ENCODE results near the gene MRFAP1L1. TPM values are rescaled to one million over a fixed set of nuclear protein-coding genes. Genes with fewer than 3 reads are reported as not detected.

MRFAP1L1 gene
- total RNA-seq, 2 donors from 2014 or later = 65.2 to 81.9 TPM

DNA sequence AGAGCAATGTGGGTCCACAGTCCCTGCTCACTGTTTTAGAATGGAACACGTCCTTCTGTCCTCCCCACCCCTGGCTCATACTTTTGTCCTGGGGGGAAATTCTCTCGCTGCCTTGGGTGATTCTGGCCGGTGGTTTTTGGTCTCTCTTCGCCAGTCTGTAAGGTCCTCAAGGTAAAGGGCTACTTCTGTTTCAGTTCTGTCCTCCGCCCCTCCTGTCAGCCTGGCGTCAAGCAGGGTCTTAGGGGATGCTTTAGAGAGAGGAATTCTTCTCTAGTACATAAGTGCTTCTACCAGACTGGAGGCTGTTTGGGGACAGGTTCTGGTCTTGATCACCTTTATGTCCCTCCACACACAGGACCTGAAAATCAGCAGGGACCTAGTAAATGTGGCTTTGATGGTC, 617 bp upstream of the MRFAP1L1 start:
- intact Hi-C loops (cut with DNase I) = loop anchor here (10.0 kb wide), 1 partner anchor 275 kb away; no protein-coding TSS in a partner anchor
- Histone ChIP-seq H3K36me3 (no peaks in the 10 kb centered on the region), H3K27ac (peak overlapping the region; percentile 86), H3K4me3 (peak overlapping the region; percentile 69), H3K27me3 (replicated peaks; ENCODE audit: insufficient read depth) (no peaks in the 10 kb centered on the region), H3K4me1 (replicated peaks) (no peaks in the 10 kb centered on the region), H3K9me3 (no peaks in the 10 kb centered on the region)
- WGBS = 5% methylated on average over 6 of the region's 6 CpGs
- TF ChIP-seq POLR2A (IDR thresholded peaks at IDR 0.05) (no peak), CTCF (IDR thresholded peaks at IDR 0.05) (no peak), POLR2AphosphoS5 (IDR thresholded peaks at IDR 0.05) (no peak)
- DNase-seq (ENCODE audit: low spot score) = no peak

DNA sequence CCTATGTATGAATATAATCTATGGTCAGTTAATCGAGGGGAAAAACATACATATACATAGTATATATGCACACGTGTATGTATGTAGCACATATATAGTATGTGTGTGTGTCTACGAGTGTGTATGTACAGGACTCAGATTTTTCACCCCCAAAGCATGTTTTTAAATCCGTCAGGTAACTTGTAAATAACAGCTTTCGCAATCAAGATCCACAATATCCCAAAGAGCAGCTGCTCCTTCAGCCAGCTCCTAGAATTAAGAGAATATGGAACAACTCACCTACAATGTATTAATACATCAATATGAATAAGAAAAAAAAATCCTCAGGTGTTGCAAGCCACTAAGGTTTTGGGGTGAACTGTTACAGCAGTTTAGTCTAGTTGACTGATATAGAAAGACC, 3.5 kb downstream of the MRFAP1L1 start:
- 89% methylated on average over 5 of the region's 5 CpGs for WGBS
- TF ChIP-seq POLR2AphosphoS5 (IDR thresholded peaks at IDR 0.05) = no peak
- TF ChIP-seq CTCF (IDR thresholded peaks at IDR 0.05) = no peak
- TF ChIP-seq POLR2A (IDR thresholded peaks at IDR 0.05) = no peak
- Histone ChIP-seq H3K9me3 (no peaks in the 10 kb centered on the region), H3K36me3 (no peaks in the 10 kb centered on the region), H3K4me3 (no peak overlapping the region), H3K27ac (no peak overlapping the region), H3K27me3 (replicated peaks; ENCODE audit: insufficient read depth) (no peaks in the 10 kb centered on the region), H3K4me1 (replicated peaks) (no peaks in the 10 kb centered on the region)
- no peak for DNase-seq (ENCODE audit: low spot score)
- intact Hi-C loops (cut with DNase I) = loop anchor here (5.0 kb wide), 1 partner anchor 34 kb away; a partner anchor contains a TSS

GRCh38 chr4:6705646-6706045, 4.0 kb downstream of the MRFAP1L1 start:
- H3K4me3 ChIP-seq = no peak overlapping the region
- H3K27ac ChIP-seq = no peak overlapping the region
- no peaks in the 10 kb centered on the region for H3K27me3 ChIP-seq (replicated peaks; ENCODE audit: insufficient read depth)
- H3K9me3 ChIP-seq = no peaks in the 10 kb centered on the region
- TF ChIP-seq POLR2AphosphoS5 (IDR thresholded peaks at IDR 0.05) = no peak
- no peak for TF ChIP-seq CTCF (IDR thresholded peaks at IDR 0.05)
- TF ChIP-seq POLR2A (IDR thresholded peaks at IDR 0.05) = no peak
- H3K36me3 ChIP-seq = no peaks in the 10 kb centered on the region
- WGBS = 98% methylated on average over 2 of the region's 2 CpGs
- intact Hi-C loops (cut with DNase I) = loop anchor here (5.0 kb wide), 1 partner anchor 33 kb away; a partner anchor contains a TSS
- no peak for DNase-seq (ENCODE audit: low spot score)
- H3K4me1 ChIP-seq (replicated peaks) = no peaks in the 10 kb centered on the region

DNA sequence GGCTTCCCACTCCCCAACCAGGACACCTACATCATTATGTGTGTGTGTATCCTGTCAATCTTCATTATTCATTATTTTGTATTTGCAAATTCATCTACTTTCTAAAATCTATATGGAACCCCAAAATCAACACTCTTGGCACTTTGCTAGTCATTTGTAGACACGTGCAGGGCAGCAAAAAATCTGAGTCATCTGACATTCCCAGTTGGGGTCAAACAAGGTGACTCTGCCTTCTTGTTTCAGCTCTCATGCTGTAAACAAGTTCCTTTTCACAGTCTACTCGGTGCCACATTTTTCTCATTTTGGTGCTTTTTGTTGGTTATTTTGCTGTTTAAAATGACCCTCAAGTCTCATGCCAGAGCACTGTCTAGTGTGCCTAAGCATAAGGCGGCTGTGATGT, 5.9 kb downstream of the MRFAP1L1 start:
- Histone ChIP-seq H3K36me3 (no peaks in the 10 kb centered on the region), H3K4me3 (no peak overlapping the region), H3K27me3 (replicated peaks; ENCODE audit: insufficient read depth) (no peaks in the 10 kb centered on the region), H3K9me3 (no peaks in the 10 kb centered on the region), H3K4me1 (replicated peaks) (no peaks in the 10 kb centered on the region), H3K27ac (peak overlapping the region in 1 of 2 donors; percentile 15)
- intact Hi-C loops (cut with DNase I) = no loop called here
- no peak for DNase-seq (ENCODE audit: low spot score)
- 69% methylated on average over 3 of the region's 3 CpGs for WGBS
- no peak for TF ChIP-seq POLR2AphosphoS5 (IDR thresholded peaks at IDR 0.05)

- Histone ChIP-seq H3K36me3 (no peaks in the 10 kb centered on the region), H3K27ac (no peak overlapping the region), H3K4me1 (replicated peaks) (no peaks in the 10 kb centered on the region), H3K27me3 (replicated peaks; ENCODE audit: insufficient read depth) (no peaks in the 10 kb centered on the region), H3K4me3 (no peak overlapping the region), H3K9me3 (no peaks in the 10 kb centered on the region)
- intact Hi-C loops (cut with DNase I) = no loop called here
- no peak for DNase-seq (ENCODE audit: low spot score)
- 3% methylated on average over 1 of the region's 1 CpG for WGBS
- no peak for TF ChIP-seq CTCF (IDR thresholded peaks at IDR 0.05)
- TF ChIP-seq POLR2A (IDR thresholded peaks at IDR 0.05) = no peak
- no peak for TF ChIP-seq POLR2AphosphoS5 (IDR thresholded peaks at IDR 0.05)
Observed at GRCh38 chr4:6702761-6703160, 6.9 kb downstream of the MRFAP1L1 start.
